Measurements from ENCODE around the gene NAT9.

The NAT9 gene, protein sequence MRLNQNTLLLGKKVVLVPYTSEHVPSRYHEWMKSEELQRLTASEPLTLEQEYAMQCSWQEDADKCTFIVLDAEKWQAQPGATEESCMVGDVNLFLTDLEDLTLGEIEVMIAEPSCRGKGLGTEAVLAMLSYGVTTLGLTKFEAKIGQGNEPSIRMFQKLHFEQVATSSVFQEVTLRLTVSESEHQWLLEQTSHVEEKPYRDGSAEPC

DNA sequence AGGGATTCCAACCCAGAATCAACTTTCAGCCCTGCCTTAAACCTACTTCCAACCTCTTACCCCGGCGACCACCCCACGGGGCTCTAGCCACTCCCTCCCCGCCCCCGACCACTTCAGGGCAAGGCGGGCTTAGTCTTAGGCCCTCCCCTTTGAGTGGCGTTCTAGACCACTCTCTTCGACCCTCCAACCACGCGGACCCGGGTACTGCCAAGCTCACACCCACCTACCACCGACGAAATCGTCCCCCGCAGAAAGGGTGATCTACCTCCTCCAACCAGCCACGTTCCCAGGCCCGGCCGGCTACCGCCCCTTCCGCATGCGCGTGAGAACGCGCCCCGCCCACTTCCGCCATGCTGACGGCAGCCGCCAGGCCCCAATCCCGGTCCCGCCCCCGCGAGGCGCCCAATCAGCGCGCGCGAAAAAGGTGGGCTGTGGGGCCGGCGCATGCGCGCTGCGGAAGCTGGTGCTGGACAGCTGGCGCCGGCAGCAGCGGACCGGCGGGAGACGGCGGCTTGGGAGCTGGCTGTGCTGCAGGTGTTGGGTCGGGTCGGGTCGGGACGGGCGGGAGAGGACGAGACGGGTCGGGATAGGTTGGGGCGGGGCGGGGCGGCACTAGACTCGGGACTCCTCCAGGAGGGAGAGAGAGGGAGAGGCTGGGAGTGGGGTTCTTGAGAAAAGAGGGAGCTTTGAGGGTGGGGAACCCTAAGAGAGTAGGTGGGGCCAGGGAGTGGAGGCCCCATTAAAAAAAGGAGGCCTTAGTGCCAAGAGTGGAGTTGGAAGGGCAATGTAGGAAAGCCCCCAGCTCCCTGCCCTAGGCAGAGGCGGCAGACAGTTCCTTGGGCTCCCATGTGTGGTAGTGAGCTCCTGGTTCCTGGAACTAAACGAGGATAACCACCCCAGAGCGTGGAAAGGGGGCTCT, at the start of gene NAT9:
Gene NAT9, minus strand, starts transcription at position 302 of the 919 bp plus-strand sequence. CDS start 647 bp downstream, outside the sequence.
- peak; percentile 98 to 99 (median 99) for DNase-seq (ENCODE audit: low read depth in 3 of 3, low spot score in 1 of 3)

DNA sequence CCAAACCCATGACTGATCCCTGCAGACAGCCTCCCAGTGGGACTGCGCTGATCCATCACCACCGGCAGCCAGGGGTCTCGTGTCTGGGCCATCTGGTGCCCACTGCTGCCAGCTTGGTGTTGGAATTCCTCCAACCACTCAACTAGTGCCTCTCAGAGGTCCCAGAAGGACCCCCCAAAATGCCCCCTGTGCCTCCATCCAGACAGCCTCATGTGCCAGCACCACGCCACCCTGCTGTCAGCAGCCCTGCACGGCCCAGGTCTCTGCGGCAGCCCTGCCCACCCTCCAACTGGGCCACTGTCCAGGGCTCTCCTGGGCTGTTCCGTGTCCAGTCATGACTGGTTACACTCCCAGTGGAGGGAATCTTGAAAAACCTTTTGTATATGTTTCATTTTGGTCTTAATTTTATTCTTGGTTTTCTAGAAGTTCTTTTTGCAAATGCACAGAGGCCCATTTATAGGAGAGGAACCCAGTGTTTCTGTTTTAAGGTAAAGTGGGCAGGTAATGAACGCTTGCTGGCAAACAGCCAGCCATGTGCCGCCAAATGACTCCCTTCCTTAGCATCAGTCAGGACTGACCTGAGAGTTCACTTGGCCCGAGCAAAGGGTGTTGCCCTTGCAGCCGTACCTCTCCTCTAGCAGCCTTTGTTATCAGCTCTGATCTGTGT, 48.9 kb upstream of the NAT9 start:
- DNase-seq (ENCODE audit: low read depth in 3 of 3, low spot score in 1 of 3), result no peak

DNA sequence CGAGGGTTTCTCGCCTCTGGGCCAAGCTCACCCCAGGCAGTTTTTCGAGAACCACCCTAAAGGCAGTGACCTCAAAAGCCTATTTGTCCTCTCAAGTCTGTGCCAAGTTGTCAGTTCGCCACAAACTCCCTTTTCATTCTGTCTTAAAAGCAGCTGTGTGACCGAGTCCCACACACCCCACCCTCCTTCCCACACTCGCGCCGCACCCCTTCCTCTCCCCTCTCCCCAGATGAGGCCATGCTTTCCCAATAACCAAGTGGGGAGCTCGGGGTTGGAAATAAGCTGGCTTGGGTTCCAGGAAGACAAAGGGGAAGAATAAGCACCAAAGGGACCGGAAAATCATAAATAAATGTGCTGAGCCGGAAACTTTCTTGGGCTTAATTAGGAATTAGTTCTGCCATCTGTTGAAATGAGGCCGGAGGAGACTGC, 46.8 kb upstream of the NAT9 start:
- DNase-seq (ENCODE audit: low read depth in 3 of 3, low spot score in 1 of 3), result no peak

DNA sequence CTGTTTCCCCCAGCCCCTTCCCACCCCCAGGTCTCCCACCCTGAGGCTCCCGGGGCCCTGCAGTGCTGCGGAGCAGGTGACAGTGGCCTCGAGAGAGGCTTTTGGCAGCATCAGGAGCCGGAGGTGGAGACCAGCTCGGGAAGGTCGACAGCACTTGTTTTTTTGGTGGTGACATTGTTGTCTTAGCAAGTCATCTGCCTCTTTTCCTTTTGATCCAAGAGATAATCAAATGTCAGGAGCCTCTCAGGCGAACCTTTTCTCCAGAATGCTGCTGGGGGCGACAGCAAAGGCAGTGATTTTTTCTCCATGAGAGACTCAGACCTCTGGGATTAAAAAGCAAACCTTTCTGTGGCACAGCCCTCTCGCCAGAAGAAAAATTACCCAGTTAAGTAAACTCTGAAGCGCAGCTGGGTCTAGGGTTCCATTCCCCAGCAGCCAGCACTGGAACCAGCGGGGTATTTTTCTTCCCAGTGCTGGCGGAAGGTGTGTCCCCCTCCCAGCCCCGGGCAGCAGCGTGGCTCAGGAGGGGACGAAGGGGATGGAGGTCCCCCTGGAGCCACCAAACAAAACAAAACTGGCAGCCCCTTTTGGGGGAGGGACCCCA, 46.3 kb upstream of the NAT9 start:
- DNase-seq (ENCODE audit: low read depth in 3 of 3, low spot score in 1 of 3), result no peak

DNA sequence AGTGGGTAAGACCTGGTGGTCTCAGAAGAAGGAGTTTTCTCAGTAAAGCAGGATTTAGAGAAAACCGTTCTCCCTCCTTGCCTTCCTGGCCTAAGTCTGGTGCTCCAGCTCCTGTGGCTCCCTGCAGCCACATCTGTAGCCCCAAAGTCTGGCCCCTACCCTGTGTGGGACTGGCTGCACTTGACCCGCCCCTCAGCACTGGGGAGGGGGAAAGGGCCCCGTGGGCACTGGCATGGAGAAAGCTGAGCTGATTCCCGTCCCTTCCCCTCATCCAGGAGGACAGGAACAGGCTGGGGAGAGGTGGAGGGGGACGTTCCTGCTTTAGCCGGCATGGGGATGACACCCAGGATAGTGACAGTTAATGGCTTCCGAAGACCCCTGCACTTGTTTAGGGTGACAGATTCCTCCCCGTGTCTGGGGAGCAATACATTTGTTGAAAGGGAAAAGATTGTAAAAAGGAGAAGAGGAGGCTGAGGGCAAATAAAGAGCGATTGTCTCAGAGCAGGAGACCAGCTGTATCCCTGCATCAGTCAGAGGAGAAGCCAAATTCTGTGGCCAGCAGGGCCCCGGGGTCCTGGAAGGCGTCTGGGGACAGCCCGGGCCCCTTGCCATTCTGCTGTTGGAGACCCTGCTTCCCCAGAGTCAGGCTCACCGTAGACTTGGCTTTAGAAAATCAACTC, 45.6 kb upstream of the NAT9 start:
- no peak for DNase-seq (ENCODE audit: low read depth in 3 of 3, low spot score in 1 of 3)

DNA sequence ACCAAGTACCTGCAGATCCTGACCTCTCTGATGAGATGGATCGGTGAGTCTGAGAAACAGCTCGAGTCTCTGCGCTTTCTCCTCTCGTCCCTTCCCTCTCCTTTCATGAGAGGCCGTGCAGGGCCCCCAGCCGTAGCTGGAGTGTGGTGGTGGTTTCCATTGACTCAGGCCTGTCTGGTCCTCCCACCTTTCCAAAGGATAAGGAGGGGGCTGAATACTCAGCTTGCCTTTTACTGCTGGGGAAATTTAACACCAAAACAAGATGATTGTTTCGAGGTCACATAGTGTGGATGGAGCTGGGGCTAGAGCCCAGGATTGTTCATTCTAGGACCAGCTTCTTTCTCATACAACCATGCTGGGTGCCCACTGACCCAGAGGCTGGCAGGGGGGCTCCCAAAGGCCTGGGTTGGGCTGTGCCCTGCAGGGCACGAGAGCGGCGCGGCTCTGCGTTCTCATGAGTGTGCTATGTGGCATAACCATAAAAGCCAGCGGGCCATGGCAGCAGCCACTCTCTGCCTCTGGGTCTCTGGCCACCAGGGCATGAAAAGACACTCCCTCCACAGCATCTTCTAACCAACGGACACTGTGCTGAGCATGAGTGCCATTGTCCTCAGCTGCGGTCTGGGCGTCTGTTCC, 43.8 kb upstream of the NAT9 start:
- DNase-seq (ENCODE audit: low read depth in 3 of 3, low spot score in 1 of 3), result no peak

DNA sequence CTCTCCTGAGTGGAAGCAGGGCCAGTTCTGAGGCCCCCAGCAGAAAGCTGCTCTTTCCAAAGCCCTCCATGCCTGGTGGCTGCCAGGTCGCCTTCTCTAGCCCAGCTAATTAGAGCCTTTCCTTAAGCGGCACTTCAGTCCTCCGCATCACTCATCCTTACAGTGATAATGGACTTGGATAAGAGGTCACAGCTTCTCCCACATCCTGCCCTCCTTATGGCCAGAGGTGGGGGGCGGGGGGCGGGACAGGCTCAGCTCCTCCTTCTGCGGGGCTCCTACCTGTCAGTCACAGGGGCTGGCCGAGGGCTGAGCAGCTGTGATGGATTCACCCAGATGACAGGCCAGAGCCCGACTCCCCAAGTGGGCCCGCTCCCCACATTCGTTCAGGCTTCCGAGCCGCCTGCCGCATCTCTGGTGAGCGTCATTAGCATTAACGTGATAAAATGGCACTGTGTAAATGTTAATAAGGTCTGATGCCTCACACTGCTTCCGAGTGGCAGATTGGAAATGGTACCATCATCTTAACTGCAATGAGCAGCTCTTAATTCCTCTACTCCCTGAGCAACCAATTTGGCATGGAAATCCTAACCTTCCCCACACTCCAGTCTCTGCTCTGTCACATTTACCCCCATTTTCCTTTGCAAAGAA, 42.3 kb upstream of the NAT9 start:
- DNase-seq (ENCODE audit: low read depth in 3 of 3, low spot score in 1 of 3), result no peak

DNA sequence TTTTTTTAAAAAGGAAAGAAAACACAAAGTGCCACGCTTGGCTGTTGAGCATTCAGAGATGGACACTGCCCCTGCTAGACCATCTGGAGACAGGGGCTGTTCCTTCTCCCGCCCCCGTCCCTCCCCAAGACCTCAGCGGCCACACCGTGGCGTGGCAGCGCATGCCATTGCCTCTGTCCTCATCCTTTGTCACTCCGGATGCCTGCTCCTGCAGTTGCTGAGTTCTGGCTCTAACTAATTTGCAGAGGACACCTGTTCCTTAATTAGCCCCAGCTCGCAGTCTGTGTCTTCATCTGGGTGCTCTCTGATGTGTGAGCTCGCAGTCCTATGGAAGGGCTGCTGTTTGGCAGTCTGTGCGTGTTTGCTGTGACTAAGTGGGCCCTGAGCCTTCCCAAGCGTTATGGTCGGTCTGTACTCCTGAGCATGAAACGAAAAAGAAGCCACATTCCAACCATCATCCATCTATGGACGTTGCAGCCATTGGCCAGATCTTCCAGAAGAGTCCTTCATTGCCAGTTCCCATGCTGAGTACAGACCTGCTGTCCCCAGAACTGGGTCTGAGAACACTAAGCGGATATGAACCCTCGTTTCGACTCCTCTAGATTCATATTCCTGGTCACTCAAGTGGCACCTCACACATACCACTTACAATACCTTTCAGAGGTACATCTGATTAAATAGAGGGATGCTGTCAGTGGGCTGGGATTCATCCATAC, 40.9 kb upstream of the NAT9 start:
- no peak for DNase-seq (ENCODE audit: low read depth in 3 of 3, low spot score in 1 of 3)

DNA sequence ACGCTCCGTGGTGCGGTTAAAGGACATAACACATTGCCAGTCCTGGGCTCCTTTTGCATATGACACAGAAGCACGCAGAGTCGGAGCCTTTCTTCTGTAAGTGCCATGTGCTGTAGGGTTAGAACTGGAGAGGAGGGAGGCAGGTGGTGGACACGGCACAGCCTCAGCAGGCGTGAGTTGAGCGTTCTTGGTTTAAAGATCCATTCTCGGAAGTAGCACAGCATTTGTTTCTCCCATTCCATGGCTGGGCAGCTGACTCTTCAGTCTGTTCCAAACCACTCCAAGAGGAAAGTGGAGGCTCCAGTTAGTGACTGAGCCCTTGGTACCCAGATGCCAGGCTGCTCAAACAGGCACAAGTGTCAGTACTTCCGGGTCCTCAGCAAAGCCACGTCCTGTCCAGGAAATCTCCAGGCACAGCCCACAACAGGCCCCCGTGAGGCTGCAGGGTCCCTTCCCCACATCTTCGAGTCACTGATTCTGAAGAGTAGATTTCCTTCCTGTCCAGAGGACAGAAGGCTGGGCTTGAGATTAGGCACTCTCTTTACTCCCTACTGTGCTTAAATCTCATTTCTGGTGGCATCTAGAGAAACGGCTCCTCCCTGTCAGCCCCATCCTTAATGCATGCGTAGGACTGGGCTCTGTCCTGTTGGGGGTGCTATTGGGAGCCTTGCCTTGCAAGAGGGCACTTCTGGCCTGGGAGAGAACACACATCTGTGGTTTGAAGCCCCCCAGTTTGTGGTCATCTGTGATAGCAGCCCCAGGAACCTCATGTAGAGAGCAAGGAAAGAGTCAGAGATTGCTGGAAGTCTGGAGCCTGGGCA, 39.6 kb upstream of the NAT9 start:
- DNase-seq (ENCODE audit: low read depth in 3 of 3, low spot score in 1 of 3), result no peak

DNA sequence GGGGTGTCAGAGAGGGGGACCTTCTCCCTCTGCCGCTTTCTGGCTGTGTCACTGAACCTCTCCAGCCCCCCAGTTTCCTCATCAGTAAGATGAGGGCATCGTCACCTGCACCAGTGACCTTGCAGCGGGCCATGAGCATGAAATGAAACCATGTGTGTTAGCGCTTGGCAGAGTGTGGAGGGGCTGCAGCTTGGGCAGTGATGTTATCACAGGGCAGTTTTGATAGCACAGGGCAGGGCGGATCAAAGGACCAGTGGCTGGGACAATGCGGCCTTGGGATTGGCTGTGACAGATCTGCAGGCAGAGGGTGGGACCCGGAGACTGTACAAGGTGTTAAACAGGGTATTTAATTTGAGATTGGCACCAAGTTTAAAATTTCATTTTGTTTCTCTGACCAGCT, 38.9 kb upstream of the NAT9 start:
- no peak for DNase-seq (ENCODE audit: low read depth in 3 of 3, low spot score in 1 of 3)

DNA sequence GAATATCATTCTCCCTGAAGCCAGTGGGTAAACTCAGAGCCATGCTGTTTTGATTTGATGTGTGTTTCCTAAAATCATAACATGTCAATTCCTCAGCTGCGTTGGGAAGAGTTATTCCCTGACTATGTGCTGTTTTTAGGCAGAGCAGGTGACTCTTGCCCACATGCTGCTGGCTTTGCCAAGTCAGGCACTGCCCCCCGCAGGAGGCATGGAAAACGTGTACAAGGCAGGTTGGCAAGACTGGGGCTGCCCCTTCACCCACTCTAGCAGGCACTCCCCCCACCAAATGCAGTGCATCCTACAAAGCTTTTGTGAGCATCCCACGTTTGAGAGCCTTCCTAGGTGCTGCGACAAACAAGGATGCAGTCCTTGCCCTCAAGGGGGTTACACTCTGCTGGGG, 38.3 kb upstream of the NAT9 start:
- no peak for DNase-seq (ENCODE audit: low read depth in 3 of 3, low spot score in 1 of 3)

DNA sequence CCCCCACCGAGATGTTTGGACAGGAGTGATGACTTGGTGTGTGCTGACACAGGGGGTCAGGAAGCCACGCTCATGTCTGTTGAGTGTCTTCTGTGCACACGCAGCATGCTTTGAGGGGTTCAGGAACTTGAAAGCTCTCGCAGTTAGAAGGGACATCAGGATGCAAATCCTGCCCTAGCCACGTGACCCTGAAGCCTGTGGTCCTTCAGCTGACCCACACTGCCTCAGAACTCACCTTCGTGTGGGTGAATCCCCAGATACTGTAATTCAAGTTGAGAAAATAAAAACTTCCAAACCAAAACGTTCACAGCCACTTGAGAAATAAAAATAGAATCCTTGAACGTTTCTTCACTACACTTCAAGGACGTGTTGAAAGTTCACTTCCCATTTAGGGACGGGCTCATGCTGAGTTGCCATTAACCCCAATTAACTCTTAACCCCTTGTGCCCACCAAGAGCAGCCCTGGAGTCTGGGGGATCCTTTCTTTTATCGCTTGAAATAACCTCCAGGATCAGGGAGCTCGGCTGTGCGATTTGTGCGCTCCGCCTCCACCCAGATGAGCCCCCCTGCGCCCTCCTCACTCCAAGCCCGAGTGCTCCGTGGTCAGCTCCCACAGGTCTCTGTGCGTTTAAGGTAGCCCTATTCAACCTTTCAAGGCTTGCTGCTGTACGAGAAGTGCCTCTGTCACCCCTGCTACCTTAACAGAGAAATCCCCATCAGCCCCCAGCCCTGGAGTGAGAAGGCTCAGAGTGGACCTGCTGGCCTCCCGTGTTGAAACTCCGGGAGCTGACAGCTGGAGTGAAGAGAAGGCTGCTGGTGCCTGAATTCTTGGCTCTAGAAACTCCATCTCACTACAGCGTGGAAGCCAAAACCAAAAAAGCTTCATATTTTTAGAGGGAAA, 36.2 kb upstream of the NAT9 start:
- DNase-seq (ENCODE audit: low read depth in 3 of 3, low spot score in 1 of 3), result no peak

DNA sequence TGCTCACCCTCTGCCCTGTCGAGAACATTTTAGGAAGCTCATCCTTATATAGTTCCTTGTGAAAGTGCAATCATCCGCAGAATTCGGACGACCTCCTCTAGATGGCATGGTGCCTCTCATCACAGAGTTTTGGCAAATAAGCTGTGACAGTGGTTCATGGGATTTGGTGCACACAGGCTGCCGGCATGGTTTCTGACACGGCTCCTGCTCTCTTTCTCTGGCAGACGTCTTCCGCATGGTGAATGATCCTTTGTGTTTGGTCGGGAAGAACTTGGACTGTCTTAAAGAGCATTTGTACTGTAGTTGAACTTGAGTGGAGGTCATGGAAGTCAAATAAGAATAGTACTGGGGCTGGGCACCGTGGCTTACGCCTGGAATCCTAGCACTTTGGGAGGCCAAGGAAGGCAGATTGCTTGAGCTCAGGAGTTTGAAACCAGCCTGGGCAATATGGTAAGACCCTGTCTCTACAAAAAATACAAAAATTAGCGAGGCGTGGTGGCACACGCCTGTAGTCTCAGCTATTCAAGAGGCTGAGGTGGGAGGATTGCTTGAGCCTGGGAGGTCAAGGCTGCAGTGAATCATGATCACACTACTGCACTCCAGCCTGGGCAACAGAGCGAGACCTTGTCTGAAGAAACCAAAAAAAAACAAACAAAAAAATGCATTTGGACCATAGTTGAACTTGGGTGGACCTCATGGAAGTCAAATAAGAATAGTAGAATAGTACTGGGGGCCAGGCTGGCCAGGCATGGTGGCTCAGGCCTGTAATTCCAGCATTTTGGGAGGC, 34.7 kb upstream of the NAT9 start:
- no peak for DNase-seq (ENCODE audit: low read depth in 3 of 3, low spot score in 1 of 3)

DNA sequence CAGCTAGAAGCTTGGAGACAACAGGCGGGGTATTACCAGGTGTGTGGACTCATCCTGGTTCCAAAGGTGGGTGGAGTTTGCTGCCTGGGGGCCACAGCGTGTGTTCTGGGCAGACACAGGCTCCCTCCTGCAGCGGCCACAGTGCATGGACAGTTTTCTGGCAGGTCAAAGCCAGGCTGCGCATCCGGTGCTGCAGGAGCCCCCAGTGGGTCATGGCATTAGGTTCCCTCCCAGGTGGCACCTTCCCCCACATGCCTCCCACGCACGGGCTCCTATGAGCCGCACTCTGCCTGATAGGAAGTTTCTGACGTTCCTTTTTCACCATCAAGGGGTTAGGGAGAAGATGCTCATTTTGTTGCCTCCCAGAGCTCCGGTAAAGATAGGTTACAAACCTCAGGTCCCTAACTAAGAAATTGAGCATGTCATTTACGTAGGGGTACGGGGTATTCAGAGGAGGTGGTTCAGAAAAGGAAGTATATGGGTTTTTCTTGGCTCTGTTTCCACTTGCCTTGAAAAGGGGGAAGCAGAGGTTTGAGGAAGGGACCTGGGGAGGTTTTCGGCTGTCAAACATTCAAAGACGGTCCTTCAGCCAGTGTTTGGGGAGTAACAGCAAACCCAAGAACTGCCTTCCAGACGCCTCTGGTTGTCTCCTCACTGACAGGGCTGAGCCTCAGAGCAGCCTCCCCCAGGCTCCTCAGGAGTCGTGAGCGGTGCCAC, 32.7 kb upstream of the NAT9 start:
- DNase-seq (ENCODE audit: low read depth in 3 of 3, low spot score in 1 of 3), result no peak

DNA sequence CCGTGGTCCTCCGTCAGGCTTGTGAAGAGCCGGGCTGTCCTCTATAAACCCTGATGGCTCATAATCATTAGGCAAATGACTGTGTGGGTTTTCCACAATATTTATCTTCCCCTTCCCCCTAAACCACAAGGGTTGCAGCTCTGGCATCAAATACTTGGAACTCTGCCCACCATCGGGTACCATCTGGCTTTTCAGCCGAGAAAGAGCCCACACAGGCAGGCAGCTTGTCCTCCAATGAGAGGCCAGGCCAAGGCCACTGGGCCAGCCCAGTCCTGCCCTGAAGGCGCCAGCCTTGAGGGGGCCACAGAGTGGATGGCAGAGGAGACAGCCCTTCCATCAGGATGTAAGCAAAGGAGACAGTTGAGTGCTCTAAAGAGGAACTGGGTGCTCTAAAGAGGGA, 31.8 kb upstream of the NAT9 start:
- no peak for DNase-seq (ENCODE audit: low read depth in 3 of 3, low spot score in 1 of 3)

DNA sequence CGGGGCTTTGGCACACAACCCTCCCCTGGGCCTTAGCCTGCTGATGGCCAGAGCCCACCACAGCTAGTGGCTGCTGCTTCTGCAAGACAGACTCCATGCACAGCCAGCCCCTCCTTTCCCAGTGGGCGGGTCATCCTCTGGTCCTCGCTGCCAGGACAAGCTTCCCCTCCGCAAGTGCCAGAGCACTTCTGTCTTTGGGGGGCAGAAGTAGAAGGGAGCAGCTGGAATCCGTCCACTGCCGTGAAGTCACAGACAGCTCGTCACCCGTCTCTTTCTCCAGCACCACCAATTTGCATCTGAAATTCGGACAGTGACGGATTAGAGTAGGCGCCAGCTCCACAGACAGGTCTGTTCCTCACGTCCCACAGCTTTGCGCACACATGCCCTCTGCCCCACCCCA, 31.3 kb upstream of the NAT9 start:
- DNase-seq (ENCODE audit: low read depth in 3 of 3, low spot score in 1 of 3), result no peak
